Ovary (tissue), 3 donors: ENCODE measurements around the gene NOP53.

Experiments used
- POLR2A ChIP-seq: fragments of 450-650 bp; IDR thresholded peaks from one replicate; pipeline ENCODE4 v1.6.1; 2017; ENCODE audit warnings: antibody characterized with exemption, mild to moderate bottlenecking, moderate library complexity
- TF ChIP-seq, protein P1 (sequence below), 3 donors: fragments of 450-650 bp in 2 of 3; fragments of 200-600 bp in 1 of 3; IDR thresholded peaks; one replicate each; pipeline versions ENCODE4 v1.5.1 to v1.8.0; 2016 to 2022; ENCODE audit warnings: antibody characterized with exemption in 3 of 3, mild to moderate bottlenecking in 1 of 3
- donor health status: DM: no; HTN: no; CAD: no.

DNA sequence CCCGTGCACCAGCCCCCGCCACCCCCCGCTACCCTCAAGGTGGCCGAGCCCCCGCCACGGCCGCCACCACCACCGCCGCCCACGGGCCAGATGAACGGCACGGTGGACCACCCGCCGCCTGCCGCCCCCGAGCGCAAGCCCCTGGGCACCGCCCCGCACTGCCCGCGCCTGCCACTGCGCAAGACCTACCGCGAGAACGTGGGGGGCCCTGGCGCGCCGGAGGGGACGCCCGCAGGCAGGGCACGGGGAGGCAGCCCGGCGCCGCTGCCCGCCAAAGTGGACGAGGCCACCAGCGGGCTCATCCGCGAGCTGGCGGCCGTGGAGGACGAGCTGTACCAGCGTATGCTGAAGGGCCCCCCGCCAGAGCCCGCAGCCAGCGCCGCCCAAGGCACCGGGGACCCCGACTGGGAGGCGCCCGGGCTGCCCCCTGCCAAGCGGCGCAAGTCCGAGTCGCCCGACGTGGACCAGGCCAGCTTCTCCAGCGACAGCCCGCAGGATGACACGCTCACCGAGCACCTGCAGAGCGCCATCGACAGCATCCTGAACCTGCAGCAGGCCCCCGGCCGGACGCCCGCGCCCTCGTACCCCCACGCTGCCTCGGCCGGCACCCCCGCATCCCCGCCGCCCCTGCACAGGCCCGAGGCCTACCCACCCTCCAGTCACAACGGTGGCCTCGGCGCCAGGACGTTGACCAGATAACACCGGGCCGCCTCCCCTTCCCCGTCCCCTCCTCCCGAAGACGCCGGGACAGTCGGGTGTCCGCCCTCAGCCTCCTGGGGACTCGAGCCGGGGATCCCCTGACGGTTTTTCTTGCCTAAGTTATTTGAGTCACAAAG is 43.4 kb upstream of the NOP53 start:
- TF ChIP-seq, protein P1, sequence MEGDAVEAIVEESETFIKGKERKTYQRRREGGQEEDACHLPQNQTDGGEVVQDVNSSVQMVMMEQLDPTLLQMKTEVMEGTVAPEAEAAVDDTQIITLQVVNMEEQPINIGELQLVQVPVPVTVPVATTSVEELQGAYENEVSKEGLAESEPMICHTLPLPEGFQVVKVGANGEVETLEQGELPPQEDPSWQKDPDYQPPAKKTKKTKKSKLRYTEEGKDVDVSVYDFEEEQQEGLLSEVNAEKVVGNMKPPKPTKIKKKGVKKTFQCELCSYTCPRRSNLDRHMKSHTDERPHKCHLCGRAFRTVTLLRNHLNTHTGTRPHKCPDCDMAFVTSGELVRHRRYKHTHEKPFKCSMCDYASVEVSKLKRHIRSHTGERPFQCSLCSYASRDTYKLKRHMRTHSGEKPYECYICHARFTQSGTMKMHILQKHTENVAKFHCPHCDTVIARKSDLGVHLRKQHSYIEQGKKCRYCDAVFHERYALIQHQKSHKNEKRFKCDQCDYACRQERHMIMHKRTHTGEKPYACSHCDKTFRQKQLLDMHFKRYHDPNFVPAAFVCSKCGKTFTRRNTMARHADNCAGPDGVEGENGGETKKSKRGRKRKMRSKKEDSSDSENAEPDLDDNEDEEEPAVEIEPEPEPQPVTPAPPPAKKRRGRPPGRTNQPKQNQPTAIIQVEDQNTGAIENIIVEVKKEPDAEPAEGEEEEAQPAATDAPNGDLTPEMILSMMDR (IDR thresholded peaks at IDR 0.05), result no peak
- TF ChIP-seq POLR2A, result no peak
